A549 (cell line): ENCODE measurements around the gene POLDIP3. TPM values are rescaled to one million over a fixed set of nuclear protein-coding genes. Genes with fewer than 3 reads are reported as not detected.
"Not testable (repeated sequence)": the region's sequence is repeated elsewhere in the genome, so short reads cannot be mapped to it uniquely, and the experiment has no call there.

Experiments
- ATAC-seq, 2 experiments: fragments of 200-7000 bp in 1 of 2; fragments of >200 bp in 1 of 2; cut with Nextera tagmentation in 1 of 2; cut with Tn5 transposase in 1 of 2; 3 replicates each; pipeline versions ENCODE4 v1.8.0 to v1.9.1; 2018 to 2020; ENCODE audit warnings: mild to moderate bottlenecking in 1 of 2, moderate library complexity in 1 of 2
- CTCF ChIA-PET: fragments of 300-600 bp; sonication (Branson Sonifier 250); formaldehyde crosslinking; extraction: SDS; loops from one replicate; lab custom pipeline; 2021; ENCODE audit warnings: antibody characterized with exemption, inconsistent platforms; lab: Yijun Ruan, JAX
- POLR2A ChIA-PET: fragments of 350-600 bp; formaldehyde crosslinking; extraction: SDS; loops from one replicate; lab custom pipeline; 2021; ENCODE audit warnings: antibody characterized with exemption, inconsistent platforms; lab: Yijun Ruan, JAX
- DNase-seq, 2 experiments: peaks; one replicate each; pipeline versions ENCODE4 v3.0.0 to v3.0.0-alpha.2; 2011 to 2016; ENCODE audit warnings: low read depth in 1 of 2, low spot score in 1 of 2
- FAIRE-seq: peaks from 2 replicates; lab custom pipeline; 2011; peaks lifted over from hg19 to GRCh38; lab: Jason Lieb, UNC
- H3K27ac ChIP-seq, 2 experiments: fragments of >200 bp; sonication (Bioruptor Twin); formaldehyde crosslinking; 3 replicates each; pipeline ENCODE4 v1.5.1; 2016 to 2017
- H3K4me1 ChIP-seq: fragments of >200 bp; sonication (Bioruptor Twin); formaldehyde crosslinking; 3 replicates; pipeline ENCODE4 v1.6.1; 2016
- H3K4me2 ChIP-seq: fragments of >200 bp; sonication (Bioruptor Twin); formaldehyde crosslinking; 3 replicates; pipeline ENCODE4 v1.6.1; 2016
- H3K4me3 ChIP-seq: fragments of >200 bp; sonication (Bioruptor Twin); formaldehyde crosslinking; 3 replicates; pipeline ENCODE4 v1.5.1; 2016
- H3K9me3 ChIP-seq: fragments of >200 bp; sonication (Bioruptor Twin); formaldehyde crosslinking; 3 replicates; pipeline ENCODE4 v1.6.1; 2016
- CBX8 ChIP-seq: fragments of 200-600 bp; sonication (generic); IDR thresholded peaks from 2 replicates; pipeline ENCODE4 v1.6.1; 2016
- CHD2 ChIP-seq: fragments of 150-350 bp; IDR thresholded peaks from 2 replicates; pipeline ENCODE4 v1.6.1; 2014; ENCODE audit warnings: low read length; ENCODE audit not compliant: partially characterized antibody
- CHD4 ChIP-seq: fragments of 200-600 bp; sonication (generic); IDR thresholded peaks from 2 replicates; pipeline ENCODE4 v1.6.1; 2016; ENCODE audit warnings: antibody characterized with exemption, mild to moderate bottlenecking, borderline replicate concordance
- CTCF ChIP-seq: fragments of >200 bp; sonication (Bioruptor Twin); formaldehyde crosslinking; IDR thresholded peaks from 3 replicates; pipeline ENCODE4 v1.5.1; 2016
- E2F6 ChIP-seq: IDR thresholded peaks from 2 replicates; pipeline ENCODE4 v1.6.1; 2012; ENCODE audit warnings: low read depth, borderline replicate concordance
- EP300 ChIP-seq, 2 experiments: fragments of >200 bp; sonication (Bioruptor Twin); formaldehyde crosslinking; IDR thresholded peaks; 2 replicates in 1 of 2; 3 replicates in 1 of 2; pipeline ENCODE4 v1.6.1; 2016 to 2017
- GATA3 ChIP-seq: IDR thresholded peaks from 2 replicates; pipeline ENCODE4 v1.6.1; 2012; ENCODE audit warnings: borderline replicate concordance
- HOXA7 ChIP-seq: fragments of 250-450 bp; sonication (Bioruptor Pico); IDR thresholded peaks from 2 replicates; pipeline ENCODE4 v1.5.0; 2020; ENCODE audit warnings: mild to moderate bottlenecking, moderate library complexity
- HOXB13 ChIP-seq: fragments of 250-450 bp; sonication (Bioruptor Pico); IDR thresholded peaks from 2 replicates; pipeline ENCODE4 v1.5.0; 2020; ENCODE audit warnings: low read depth, mild to moderate bottlenecking, moderate library complexity
- JUNB ChIP-seq: fragments of >200 bp; sonication (Bioruptor Twin); formaldehyde crosslinking; IDR thresholded peaks from 2 replicates; pipeline ENCODE4 v1.6.1; 2016
- KDM5A ChIP-seq: fragments of 200-600 bp; sonication (generic); IDR thresholded peaks from 2 replicates; pipeline ENCODE4 v1.6.1; 2016; ENCODE audit warnings: antibody characterized with exemption, mild to moderate bottlenecking
- MYC ChIP-seq: IDR thresholded peaks from 2 replicates; pipeline ENCODE4 v1.6.1; 2012; ENCODE audit warnings: mild to moderate bottlenecking, inconsistent platforms, low read length, improper control_type of control experiment, borderline replicate concordance
- PBX3 ChIP-seq: IDR thresholded peaks from 2 replicates; pipeline ENCODE4 v1.6.1; 2012
- POLR2AphosphoS2 ChIP-seq: conservative IDR thresholded peaks from 2 replicates; pipeline ENCODE4 v1.6.1; 2012; ENCODE audit warnings: low read length, improper control_type of control experiment, inconsistent platforms
- REST ChIP-seq: fragments of 200-600 bp; sonication (generic); IDR thresholded peaks from 2 replicates; pipeline ENCODE4 v1.6.1; 2016; ENCODE audit warnings: antibody characterized with exemption, mild to moderate bottlenecking, moderate library complexity
- SMC3 ChIP-seq: fragments of >200 bp; sonication (Bioruptor Twin); formaldehyde crosslinking; IDR thresholded peaks from 3 replicates; pipeline ENCODE4 v1.6.1; 2018; ENCODE audit warnings: inconsistent platforms
- TFCP2L1 ChIP-seq: fragments of 250-450 bp; sonication (Bioruptor Pico); IDR thresholded peaks from 2 replicates; pipeline ENCODE4 v1.5.0; 2021; ENCODE audit warnings: mild to moderate bottlenecking
- USF2 ChIP-seq: fragments of 450-650 bp; IDR thresholded peaks from 2 replicates; pipeline ENCODE4 v1.6.1; 2014; ENCODE audit warnings: antibody characterized with exemption
- ZC3H11A ChIP-seq: fragments of 450-650 bp; IDR thresholded peaks from 2 replicates; pipeline ENCODE4 v1.6.1; 2014; ENCODE audit warnings: antibody characterized with exemption, mild to moderate bottlenecking
- WGBS: methylation state at CpG from one replicate; pipeline ENCODE4 v1.1.6; 2017; ENCODE audit errors: missing lambda C conversion rate; 5-methylcytosine and 5-hydroxymethylcytosine counted together
- polyA plus RNA-seq, 4 experiments: library from polyadenylated mRNA; depleted of rRNA in 3 of 4; stranded (reverse); fragments of >200 nt; fragmentation: RNase III in 1 of 4; extraction: RNeasy Plus Mini Kit Qiagen cat#74134 plus additional on column Dnase treatment in 1 of 4; gene quantifications; 2 replicates in 3 of 4; 3 replicates in 1 of 4; pipeline ENCODE4 v1.2.3, GENCODE V29; 2011 to 2017

The POLDIP3 gene
- polyA plus RNA-seq, 2 of the 4 experiments (the other 2 are of a cell fraction): 31.5 to 31.8 TPM

- no peak for TF ChIP-seq KDM5A
- no peak for TF ChIP-seq EP300 (IDR thresholded peaks at IDR 0.05)
- TF ChIP-seq GATA3: no peak
- no peak for TF ChIP-seq CBX8
- no peak for TF ChIP-seq SMC3
- no peak for TF ChIP-seq E2F6
- TF ChIP-seq USF2: no peak
- TF ChIP-seq CHD4: no peak
- TF ChIP-seq CHD2: no peak
- no peak for TF ChIP-seq JUNB
- TF ChIP-seq CTCF: no peak
- no peak for TF ChIP-seq ZC3H11A
- no peak for TF ChIP-seq REST
- no peak for TF ChIP-seq HOXA7 (CRISPR knock-in tag)
- no peak for TF ChIP-seq HOXB13 (CRISPR knock-in tag)
- 72% methylated on average over 19 of the region's 19 CpGs for WGBS
These were observed 65.9 kb downstream of the POLDIP3 start for GRCh38 chr22:42548597-42549330.

GRCh38 chr22:42548126-42548525 is 66.6 kb downstream of the POLDIP3 start:
- H3K4me1 ChIP-seq, H3K4me3 ChIP-seq, DNase-seq, H3K4me2 ChIP-seq, H3K9me3 ChIP-seq, ATAC-seq, POLR2A ChIA-PET, H3K27ac ChIP-seq, FAIRE-seq: not testable (repeated sequence)
- 69% methylated on average over 6 of the region's 6 CpGs for WGBS
- CTCF ChIA-PET: interaction anchor here (1.0 to 3.3 kb wide), 2 partner anchors 9 to 14 kb away, joined by 3 to 18 read pairs; no protein-coding TSS in a partner anchor

More at GRCh38 chr22:42548597-42549330, 65.9 kb downstream of the POLDIP3 start:
- Histone ChIP-seq H3K4me2 (no peak overlapping the region), H3K27ac (no peak overlapping the region), H3K9me3 (peaks cover 8% of the 10 kb centered on the region; the same call in 1 of the 3 replicates), H3K4me3 (no peak overlapping the region), H3K4me1 (0 out of 3 replicates have a peak, but pooled peaks cover 3% of the 10 kb centered on the region)
- ChIA-PET POLR2A (no interaction called here), CTCF (interaction anchor here (4.8 kb wide), 1 partner anchor 16 kb away, joined by 33 read pairs; no protein-coding TSS in a partner anchor)
- ATAC-seq (no peak), DNase-seq (no peak), FAIRE-seq (no peak)

GRCh38 chr22:42547562-42547961 is 67.1 kb downstream of the POLDIP3 start:
- ChIA-PET CTCF (interaction anchor here (1.0 to 3.3 kb wide), 2 partner anchors 9 to 14 kb away, joined by 3 to 18 read pairs; no protein-coding TSS in a partner anchor), POLR2A (no interaction called here)
- H3K4me3 ChIP-seq: no peak overlapping the region
- H3K4me1 ChIP-seq: no peaks in the 10 kb centered on the region
- TF ChIP-seq PBX3 (no peak), HOXA7 (CRISPR knock-in tag) (no peak), MYC (no peak), POLR2AphosphoS2 (no peak), CHD2 (no peak), CBX8 (no peak), TFCP2L1 (CRISPR knock-in tag) (no peak)
- TF ChIP-seq, all 56 proteins: peak for 0
- no peak overlapping the region for H3K4me2 ChIP-seq
- no peak overlapping the region for H3K27ac ChIP-seq
- no peak for DNase-seq
- WGBS: 70% methylated on average over 9 of the region's 9 CpGs
- ATAC-seq: no peak
- H3K9me3 ChIP-seq: peaks cover 8% of the 10 kb centered on the region; the same call in 1 of the 3 replicates
- FAIRE-seq: no peak
